Measurements from ENCODE around the gene RPTOR.
A peak's percentile ranks its signal among the peaks of the same experiment; 100 is the strongest.

RPTOR gene

DNA sequence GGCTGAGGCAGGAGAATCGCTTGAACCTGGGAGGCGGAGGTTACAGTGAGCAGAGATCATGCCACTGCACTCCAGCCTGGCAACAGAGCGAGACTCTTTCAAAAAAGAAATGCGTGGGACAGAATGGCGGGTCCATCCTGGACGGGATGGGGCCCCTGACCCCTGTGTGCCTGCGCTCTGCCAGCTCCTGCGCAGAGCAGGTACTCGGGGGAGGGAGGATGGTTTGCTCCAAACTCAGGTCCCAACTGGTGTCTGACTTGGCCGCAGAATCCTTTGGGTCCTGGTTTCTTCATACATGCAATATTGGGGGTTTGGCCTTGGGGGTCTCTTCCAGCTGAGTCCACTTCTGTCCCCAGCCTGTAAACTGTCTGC lies 457.4 kb downstream of the RPTOR start:
- no peak for TF ChIP-seq CTCF (IDR thresholded peaks at IDR 0.05; ENCODE audit: insufficient read depth, low read length, missing control alignments)
- H3K4me3 ChIP-seq (ENCODE audit: low read depth, low read length) = no peak overlapping the region
- POLR2A ChIA-PET = no interaction called here
- CTCF ChIA-PET = interaction anchor here (1.2 to 1.5 kb wide), 2 partner anchors 22 to 100 kb away, joined by 4 to 8 read pairs; no protein-coding TSS in a partner anchor
- DNase-seq (ENCODE audit: low read depth, low spot score) = no peak

DNA sequence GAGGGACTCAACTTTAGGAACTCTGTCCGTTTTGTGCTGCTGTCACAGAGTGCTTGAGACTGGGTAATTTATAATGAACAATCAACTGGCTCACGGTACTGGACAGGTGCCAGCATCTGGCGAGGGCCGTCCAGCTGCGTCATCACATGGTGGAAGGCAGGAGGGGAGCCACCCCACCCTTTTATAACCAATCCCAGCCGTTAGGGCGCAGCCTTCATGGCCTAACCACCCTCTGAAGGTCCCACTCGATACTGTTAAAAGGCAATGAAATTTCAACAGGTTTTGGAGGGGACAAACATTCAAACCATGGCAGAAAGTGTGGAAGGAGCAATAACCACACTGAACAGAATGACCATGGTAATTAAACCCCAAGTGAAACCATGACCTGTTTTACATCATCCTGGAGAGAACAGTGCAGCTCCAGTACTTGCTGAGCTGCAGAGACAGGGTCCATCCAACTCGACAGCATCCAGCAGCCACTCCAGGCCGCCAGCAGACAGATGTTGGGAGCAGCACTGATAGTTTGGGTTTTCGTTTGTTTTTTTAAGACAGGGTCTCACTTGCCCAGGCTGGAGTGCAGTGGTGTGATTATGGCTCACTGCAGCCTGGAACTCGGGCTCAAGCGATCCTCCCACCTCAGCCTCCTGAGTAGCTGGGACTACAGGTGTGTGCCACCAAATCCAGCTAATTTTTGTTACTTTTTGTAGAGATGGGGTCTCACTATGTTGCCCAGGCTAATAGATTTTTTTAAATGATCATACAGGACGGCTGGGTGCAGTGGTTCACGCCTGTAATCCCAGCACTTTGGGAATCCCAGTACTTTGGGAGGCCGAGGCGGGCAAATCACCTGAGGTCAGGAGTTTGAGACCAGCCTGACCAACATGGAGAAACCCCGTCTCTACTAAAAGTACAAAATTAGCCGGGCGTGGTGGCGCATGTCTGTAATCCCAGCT lies 458.0 kb downstream of the RPTOR start:
- DNase-seq (ENCODE audit: low read depth, low spot score) = no peak
- CTCF ChIA-PET = interaction anchor here (1.0 to 1.5 kb wide), 5 partner anchors 10 to 99 kb away, joined by 3 to 8 read pairs (median 3); partner anchors contain the start of gene CHMP6
- H3K4me3 ChIP-seq (ENCODE audit: low read depth, low read length) = no peak overlapping the region
- POLR2A ChIA-PET = no interaction called here
- no peak for TF ChIP-seq CTCF (IDR thresholded peaks at IDR 0.05; ENCODE audit: insufficient read depth, low read length, missing control alignments)

DNA sequence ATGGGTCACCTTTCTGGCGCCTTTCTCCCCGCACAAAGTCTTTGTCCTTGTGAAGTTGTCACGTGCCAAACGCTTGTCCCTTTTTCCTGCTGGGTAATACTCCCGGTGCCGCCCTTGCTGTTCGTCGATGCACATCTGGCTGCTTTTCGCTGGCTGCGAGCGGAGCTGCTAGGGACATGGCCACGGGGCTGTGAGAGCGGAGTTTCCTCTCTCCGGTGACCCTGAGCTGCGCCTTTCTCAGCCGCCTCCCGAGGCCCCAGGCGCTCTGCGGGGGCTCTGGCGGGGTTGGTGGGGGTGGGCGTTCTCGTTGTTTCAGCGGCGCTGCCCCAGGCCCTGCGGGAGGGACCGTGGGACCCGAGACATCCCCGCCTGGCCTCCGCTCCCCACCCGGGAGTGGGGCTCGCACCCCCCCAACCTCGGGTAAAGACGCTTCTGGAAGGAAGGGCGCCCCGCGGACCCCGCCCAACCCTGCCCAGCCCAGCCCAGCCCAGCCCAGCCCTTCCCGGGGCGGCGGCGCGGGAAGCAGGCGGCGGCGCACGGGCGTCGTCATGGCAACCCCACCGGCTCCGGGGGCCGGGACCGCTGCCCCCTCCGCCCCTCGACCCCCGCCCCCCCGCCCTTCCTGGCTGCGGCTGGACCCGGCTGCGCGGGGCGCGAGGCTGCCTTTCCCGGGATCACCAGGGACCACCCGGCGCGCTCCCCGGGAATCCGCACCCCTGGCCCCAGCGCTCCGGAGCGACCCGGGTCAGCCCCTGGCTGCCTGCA lies 459.3 kb downstream of the RPTOR start:
- ChIA-PET POLR2A (no interaction called here), CTCF (interaction anchor here (1.1 to 1.5 kb wide), 4 partner anchors 12 to 99 kb away, joined by 3 to 8 read pairs (median 3); partner anchors contain the start of gene CHMP6)
- no peak for TF ChIP-seq CTCF (IDR thresholded peaks at IDR 0.05; ENCODE audit: insufficient read depth, low read length, missing control alignments)
- DNase-seq (ENCODE audit: low read depth, low spot score) = no peak
- peak overlapping the region; percentile 23 for H3K4me3 ChIP-seq (ENCODE audit: low read depth, low read length)

GRCh38 chr17:81006891-81007290 lies 462.3 kb downstream of the RPTOR start:
- POLR2A ChIA-PET = interaction anchor here (0.7 kb wide), 1 partner anchor 22 kb away, joined by 3 read pairs; no protein-coding TSS in a partner anchor
- no peak for TF ChIP-seq CTCF (IDR thresholded peaks at IDR 0.05; ENCODE audit: insufficient read depth, low read length, missing control alignments)
- CTCF ChIA-PET = interaction anchor here (1.0 to 9.0 kb wide), 8 partner anchors 10 to 95 kb away, joined by 3 to 63 read pairs (median 4); partner anchors contain the start of gene CHMP6

DNA sequence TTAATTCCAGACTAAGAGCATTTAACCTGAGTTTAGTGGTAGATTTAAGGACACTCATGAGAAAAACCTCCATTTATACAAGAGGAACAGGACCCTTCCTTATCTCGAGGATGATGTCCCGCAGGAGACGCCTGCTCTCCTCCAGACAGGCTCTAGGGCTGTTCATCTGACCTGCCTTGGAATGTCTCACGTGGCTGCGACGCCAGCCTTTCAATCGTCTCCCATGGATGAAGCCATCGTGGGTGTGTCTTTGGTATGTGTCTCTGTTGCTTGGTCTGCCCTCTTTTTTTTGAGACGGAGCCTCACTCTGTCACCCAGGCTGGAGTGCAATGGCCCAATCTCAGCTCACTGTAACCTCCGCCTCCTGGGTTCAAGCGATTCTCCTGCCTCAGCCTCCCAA lies 463.5 kb downstream of the RPTOR start:
- ChIA-PET CTCF (interaction anchor here (5.4 to 9.0 kb wide), 2 partner anchors 14 to 94 kb away, joined by 23 to 63 read pairs; no protein-coding TSS in a partner anchor), POLR2A (no interaction called here)
- no peak for DNase-seq (ENCODE audit: low read depth, low spot score)
- TF ChIP-seq CTCF (IDR thresholded peaks at IDR 0.05; ENCODE audit: insufficient read depth, low read length, missing control alignments) = no peak
- no peak overlapping the region for H3K4me3 ChIP-seq (ENCODE audit: low read depth, low read length)

More at GRCh38 chr17:81006891-81007290, 462.3 kb downstream of the RPTOR start:
- H3K4me3 ChIP-seq (ENCODE audit: low read depth, low read length) = no peak overlapping the region
- no peak for DNase-seq (ENCODE audit: low read depth, low spot score)
